OCI-LY1 (cell line): Measurements from ENCODE around the gene PPP2R3B.

Experiments
- H2AFZ ChIP-seq: fragments of 200-600 bp; sonication (generic), shearing (Covaris generic); 2 replicates; pipeline ENCODE4 v1.6.0; 2014; ENCODE audit warnings: antibody characterized with exemption, mild to moderate bottlenecking, low read length
- H3F3A ChIP-seq: fragments of 200-600 bp; sonication (generic), shearing (Covaris generic); 2 replicates; pipeline ENCODE4 v1.6.0; 2014; ENCODE audit warnings: mild to moderate bottlenecking, antibody characterized with exemption, low read length, moderate library complexity; ENCODE audit not compliant: insufficient read depth
- H3K27ac ChIP-seq: fragments of 200-600 bp; sonication (generic); 2 replicates; pipeline ENCODE4 v1.5.1; 2014; ENCODE audit warnings: low read length, mixed run types, mild to moderate bottlenecking, low read depth; ENCODE audit not compliant: poor library complexity, severe bottlenecking
- H3K27me3 ChIP-seq: fragments of 200-600 bp; sonication (generic); 2 replicates; pipeline ENCODE4 v1.6.0; 2014; ENCODE audit warnings: antibody characterized with exemption, mild to moderate bottlenecking, low read length, moderate library complexity; ENCODE audit not compliant: insufficient read depth
- H3K36me3 ChIP-seq: fragments of 200-600 bp; sonication (generic); 2 replicates; pipeline ENCODE4 v1.6.1; 2014; ENCODE audit warnings: mild to moderate bottlenecking, antibody characterized with exemption, low read length, moderate library complexity, mixed read lengths; ENCODE audit not compliant: insufficient read depth
- H3K4me1 ChIP-seq: fragments of 200-600 bp; sonication (generic); 2 replicates; pipeline ENCODE4 v1.5.1; 2014; ENCODE audit warnings: mild to moderate bottlenecking, low read length, moderate library complexity; ENCODE audit not compliant: insufficient read depth, severe bottlenecking
- H3K4me2 ChIP-seq: fragments of 200-600 bp; sonication (generic), shearing (Covaris generic); 2 replicates; pipeline ENCODE4 v1.6.1; 2014; ENCODE audit warnings: low read length
- H3K4me3 ChIP-seq: fragments of 200-600 bp; sonication (generic); 2 replicates; pipeline ENCODE4 v1.5.1; 2014; ENCODE audit warnings: low read length, low read depth, mild to moderate bottlenecking, mixed read lengths; ENCODE audit not compliant: poor library complexity, severe bottlenecking
- H3K79me2 ChIP-seq: fragments of 200-600 bp; shearing (Covaris generic); 2 replicates; pipeline ENCODE4 v1.6.1; 2016; ENCODE audit warnings: mixed run types, low read length, mixed read lengths; ENCODE audit not compliant: insufficient read depth
- H3K9ac ChIP-seq: fragments of 200-600 bp; sonication (generic), shearing (Covaris generic); 2 replicates; pipeline ENCODE4 v1.6.1; 2014; ENCODE audit warnings: mild to moderate bottlenecking, low read length, mixed read lengths
- H3K9me2 ChIP-seq: fragments of 200-600 bp; sonication (generic), shearing (Covaris generic); 2 replicates; pipeline ENCODE4 v1.6.1; 2014; ENCODE audit warnings: low read depth, mild to moderate bottlenecking, low read length, mixed read lengths
- H3K9me3 ChIP-seq: fragments of 200-600 bp; shearing (Covaris generic); 2 replicates; pipeline ENCODE4 v1.6.1; 2014; ENCODE audit warnings: low read length, mixed read lengths
- H4K20me1 ChIP-seq: fragments of 200-600 bp; sonication (generic), shearing (Covaris generic); 2 replicates; pipeline ENCODE4 v1.6.0; 2016; ENCODE audit warnings: mild to moderate bottlenecking, low read length; ENCODE audit not compliant: insufficient read depth
- EZH2 ChIP-seq: fragments of 200-600 bp; sonication (generic), shearing (Covaris generic); IDR thresholded peaks from 2 replicates; pipeline ENCODE4 v1.8.0; 2017; ENCODE audit warnings: borderline replicate concordance, mixed run types, mild to moderate bottlenecking, antibody characterized with exemption, low read length, moderate library complexity, mixed read lengths
- TF ChIP-seq, protein P1 (sequence below): fragments of 200-600 bp; sonication (generic), shearing (Covaris generic); IDR thresholded peaks from 2 replicates; pipeline ENCODE4 v1.5.1; 2017; ENCODE audit warnings: mild to moderate bottlenecking, antibody characterized with exemption, low read length, moderate library complexity, mixed read lengths

PPP2R3B gene

DNA sequence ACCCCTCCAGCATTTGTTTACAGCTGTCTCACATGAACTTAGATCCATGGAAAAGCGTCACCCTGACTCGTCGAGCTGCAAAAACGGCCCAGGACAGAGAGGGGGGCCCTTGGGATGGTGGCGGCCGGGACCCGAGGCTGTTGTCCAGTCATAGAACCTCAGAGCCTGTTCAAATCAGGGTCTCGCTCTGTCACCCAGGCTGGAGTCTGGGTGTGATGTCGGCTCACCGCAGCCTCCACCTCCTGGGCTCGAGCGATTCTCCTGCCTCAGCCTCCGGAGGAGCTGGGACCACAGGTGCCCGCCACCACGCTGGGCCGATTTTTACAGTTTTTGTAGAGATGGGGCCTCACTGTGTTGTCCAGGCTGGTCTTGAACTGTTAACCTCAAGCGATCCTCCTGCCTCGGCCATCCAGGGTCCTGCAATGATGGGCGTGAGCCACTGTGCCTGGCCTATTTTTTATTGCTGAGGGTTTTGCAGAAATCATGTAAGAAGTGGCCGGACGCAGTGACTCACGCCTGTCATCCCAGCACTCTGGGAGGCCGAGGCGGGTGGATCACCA is 42.6 kb upstream of the PPP2R3B start:
- Histone ChIP-seq H3K27ac (no peak overlapping the region), H3F3A (no peaks in the 10 kb centered on the region), H3K36me3 (no peaks in the 10 kb centered on the region), H3K9me3 (no peaks in the 10 kb centered on the region), H3K4me2 (no peak overlapping the region), H3K9me2 (no peaks in the 10 kb centered on the region), H3K9ac (no peak overlapping the region), H4K20me1 (no peaks in the 10 kb centered on the region), H2AFZ (no peak overlapping the region), H3K4me3 (no peak overlapping the region), H3K27me3 (no peaks in the 10 kb centered on the region), H3K79me2 (no peaks in the 10 kb centered on the region), H3K4me1 (no peaks in the 10 kb centered on the region)
- TF ChIP-seq, protein P1, sequence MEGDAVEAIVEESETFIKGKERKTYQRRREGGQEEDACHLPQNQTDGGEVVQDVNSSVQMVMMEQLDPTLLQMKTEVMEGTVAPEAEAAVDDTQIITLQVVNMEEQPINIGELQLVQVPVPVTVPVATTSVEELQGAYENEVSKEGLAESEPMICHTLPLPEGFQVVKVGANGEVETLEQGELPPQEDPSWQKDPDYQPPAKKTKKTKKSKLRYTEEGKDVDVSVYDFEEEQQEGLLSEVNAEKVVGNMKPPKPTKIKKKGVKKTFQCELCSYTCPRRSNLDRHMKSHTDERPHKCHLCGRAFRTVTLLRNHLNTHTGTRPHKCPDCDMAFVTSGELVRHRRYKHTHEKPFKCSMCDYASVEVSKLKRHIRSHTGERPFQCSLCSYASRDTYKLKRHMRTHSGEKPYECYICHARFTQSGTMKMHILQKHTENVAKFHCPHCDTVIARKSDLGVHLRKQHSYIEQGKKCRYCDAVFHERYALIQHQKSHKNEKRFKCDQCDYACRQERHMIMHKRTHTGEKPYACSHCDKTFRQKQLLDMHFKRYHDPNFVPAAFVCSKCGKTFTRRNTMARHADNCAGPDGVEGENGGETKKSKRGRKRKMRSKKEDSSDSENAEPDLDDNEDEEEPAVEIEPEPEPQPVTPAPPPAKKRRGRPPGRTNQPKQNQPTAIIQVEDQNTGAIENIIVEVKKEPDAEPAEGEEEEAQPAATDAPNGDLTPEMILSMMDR, result no peak
- TF ChIP-seq EZH2, result no peak

DNA sequence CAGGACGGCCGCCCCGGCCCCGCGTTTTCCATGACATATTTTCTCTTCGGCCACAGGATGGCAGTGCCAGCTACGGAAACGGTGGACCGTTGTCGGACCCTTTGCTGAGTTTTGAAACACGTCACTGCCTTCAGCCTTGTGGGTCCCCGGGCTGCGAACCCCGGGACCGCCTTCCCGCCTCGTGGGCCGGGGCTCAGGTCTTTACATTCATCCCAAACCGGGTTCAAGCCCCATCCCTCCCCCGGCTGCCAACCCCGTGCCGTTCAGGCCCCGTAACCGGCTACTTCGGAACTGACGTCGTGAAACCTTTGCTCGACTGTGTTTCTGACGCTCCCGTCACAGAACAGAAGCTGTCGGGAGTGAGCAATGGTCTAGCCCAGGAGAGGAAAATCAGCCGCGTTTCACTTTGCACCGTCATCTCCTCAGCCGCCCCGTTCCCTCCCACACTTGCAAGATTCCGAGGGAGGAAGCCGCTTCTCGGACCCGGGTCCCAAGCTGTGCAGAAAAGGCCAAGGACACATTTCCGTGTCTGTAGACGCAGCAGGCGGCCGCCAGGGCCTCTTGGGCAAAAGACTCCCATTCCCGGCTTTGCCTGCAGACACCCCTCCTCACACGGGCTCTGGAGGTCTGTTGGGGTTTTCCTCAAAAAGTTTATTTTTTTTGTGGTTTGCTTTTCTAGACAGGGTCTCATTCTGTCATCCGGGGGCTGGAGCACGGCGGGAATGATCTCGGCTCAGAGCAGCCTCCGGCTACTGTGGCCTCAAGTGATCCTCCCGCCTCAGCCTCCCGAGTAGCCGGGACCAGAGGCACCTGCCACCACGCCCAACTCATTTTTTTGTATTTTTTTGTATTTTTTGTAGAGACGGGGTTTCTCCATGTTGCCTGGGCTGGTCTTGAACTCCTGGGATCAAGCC is 41.4 kb upstream of the PPP2R3B start:
- H3K4me3 ChIP-seq, result no peak overlapping the region
- no peaks in the 10 kb centered on the region for H3K4me1 ChIP-seq
- no peak overlapping the region for H2AFZ ChIP-seq
- no peaks in the 10 kb centered on the region for H3K79me2 ChIP-seq
- H3K27ac ChIP-seq, result no peak overlapping the region
- no peaks in the 10 kb centered on the region for H3K9me2 ChIP-seq
- H3K9me3 ChIP-seq, result no peaks in the 10 kb centered on the region
- no peaks in the 10 kb centered on the region for H3K27me3 ChIP-seq
- H3K36me3 ChIP-seq, result no peaks in the 10 kb centered on the region
- no peaks in the 10 kb centered on the region for H4K20me1 ChIP-seq
- TF ChIP-seq, protein P1, result no peak
- TF ChIP-seq EZH2, result no peak
- H3K9ac ChIP-seq, result no peak overlapping the region
- H3K4me2 ChIP-seq, result no peak overlapping the region
- H3F3A ChIP-seq, result no peaks in the 10 kb centered on the region

DNA sequence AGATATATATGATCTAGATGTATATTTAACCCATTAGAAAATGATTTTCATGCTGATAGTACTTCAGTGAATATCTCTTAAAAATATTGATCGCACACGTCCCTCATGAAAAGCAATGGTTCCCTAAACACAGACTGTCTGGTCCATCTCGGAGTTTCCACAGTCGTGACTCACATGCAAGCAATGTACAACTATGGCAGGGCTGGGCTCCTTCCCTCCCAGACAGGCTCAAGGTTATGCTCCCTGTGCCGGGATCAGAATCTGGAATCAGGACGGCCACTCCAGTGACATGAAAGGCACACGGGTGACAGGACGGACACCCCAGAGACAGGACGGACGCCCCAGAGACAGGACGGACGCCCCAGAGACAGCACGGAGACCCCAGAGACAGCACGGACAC is 40.2 kb upstream of the PPP2R3B start:
- H4K20me1 ChIP-seq, result no peaks in the 10 kb centered on the region
- no peak overlapping the region for H3K9ac ChIP-seq
- no peak overlapping the region for H2AFZ ChIP-seq
- no peak overlapping the region for H3K4me2 ChIP-seq
- TF ChIP-seq, protein P1, result no peak
- TF ChIP-seq EZH2, result no peak
- no peak overlapping the region for H3K27ac ChIP-seq
- H3K79me2 ChIP-seq, result no peaks in the 10 kb centered on the region
- no peaks in the 10 kb centered on the region for H3F3A ChIP-seq
- H3K4me1 ChIP-seq, result no peaks in the 10 kb centered on the region
- H3K36me3 ChIP-seq, result no peaks in the 10 kb centered on the region
- H3K9me2 ChIP-seq, result no peaks in the 10 kb centered on the region
- no peaks in the 10 kb centered on the region for H3K27me3 ChIP-seq
- no peak overlapping the region for H3K4me3 ChIP-seq
- no peaks in the 10 kb centered on the region for H3K9me3 ChIP-seq
